Brain pericyte (primary cell): ENCODE measurements around the gene ERP44.

Experiments
- DNase-seq: peaks from one replicate; pipeline ENCODE4 v3.0.0-alpha.2; 2012; ENCODE audit warnings: low read depth, low spot score

Gene ERP44

GRCh38 chr9:99936947-99937587 lies 161.7 kb downstream of the ERP44 start:
- DNase-seq: no peak

GRCh38 chr9:99931155-99931840 lies 167.5 kb downstream of the ERP44 start:
- DNase-seq: no peak

- DNase-seq: no peak
Observed at GRCh38 chr9:99929652-99930051, 169.1 kb downstream of the ERP44 start.
